ENCODE results near the gene CIRBP. TPM values are rescaled to one million over a fixed set of nuclear protein-coding genes. Genes with fewer than 3 reads are reported as not detected.

The CIRBP gene
- total RNA-seq, 1 experiment from 2014 or later: 263 TPM

DNA sequence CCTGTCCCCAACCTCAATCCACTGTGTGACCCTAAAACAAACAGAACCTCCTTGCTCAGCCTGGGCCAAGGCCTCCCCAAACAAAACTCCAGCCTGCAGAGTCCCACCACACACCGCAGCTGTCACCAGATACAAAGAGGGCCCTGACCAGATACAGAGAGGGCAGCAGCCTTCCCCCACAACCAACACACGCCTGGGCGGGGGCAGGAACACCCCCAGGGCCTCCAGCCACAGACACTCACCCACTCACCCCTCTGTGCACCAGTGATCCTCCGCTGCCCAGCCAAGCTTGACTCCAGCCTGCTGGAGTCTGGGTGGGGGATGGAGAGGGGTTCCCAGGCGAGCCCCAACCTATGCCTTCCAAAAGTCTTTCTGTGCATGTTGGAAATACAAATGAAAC is 5.9 kb upstream of the CIRBP start:
- Histone ChIP-seq H3K27me3 (ENCODE audit: insufficient read depth, low read length) (no peaks in the 10 kb centered on the region), H3K79me2 (ENCODE audit: insufficient read depth, low read length) (no peaks in the 10 kb centered on the region), H3T11ph (ENCODE audit: low read length) (no peak overlapping the region), H3K23ac (ENCODE audit: insufficient read length, low read depth, low read length) (no peak overlapping the region), H4K20me1 (ENCODE audit: control insufficient read depth, insufficient read depth, insufficient read length) (no peaks in the 10 kb centered on the region), H2BK120ac (ENCODE audit: low read depth, low read length, poor library complexity, severe bottlenecking) (no peak overlapping the region), H3K23me2 (ENCODE audit: insufficient read length, low read depth, low read length, poor library complexity, severe bottlenecking) (peaks cover 27% of the 10 kb centered on the region), H3K14ac (ENCODE audit: insufficient read depth, low read length) (no peak overlapping the region), H3K27ac (ENCODE audit: insufficient read length, low read depth, low read length) (no peak overlapping the region), H2BK5ac (ENCODE audit: insufficient read length, low read length) (no peak overlapping the region), H2AFZ (ENCODE audit: low read length) (no peak overlapping the region), H3K18ac (ENCODE audit: insufficient read length, low read depth, low read length) (no peak overlapping the region), H3K56ac (ENCODE audit: insufficient read length, low read depth, low read length) (no peak overlapping the region), H2BK12ac (ENCODE audit: insufficient read length, low read depth, low read length) (no peak overlapping the region), H3K4me2 (ENCODE audit: insufficient read depth, insufficient read length, low read length) (no peak overlapping the region), H3K4ac (ENCODE audit: low read depth, low read length) (no peak overlapping the region), H2AK5ac (ENCODE audit: insufficient read length, low read length) (no peak overlapping the region), H4K91ac (ENCODE audit: insufficient read length, low read depth, low read length) (no peak overlapping the region), H4K5ac (ENCODE audit: insufficient read length, low read depth, low read length) (no peak overlapping the region), H3K4me1 (ENCODE audit: insufficient read depth, low read length) (peaks cover 4% of the 10 kb centered on the region; the same call in 1 of the 2 replicates), H3K79me1 (ENCODE audit: insufficient read depth, low read depth, low read length, poor library complexity, severe bottlenecking) (no peaks in the 10 kb centered on the region), H2BK20ac (ENCODE audit: low read depth, low read length, poor library complexity, severe bottlenecking) (no peak overlapping the region), H4K8ac (replicated peaks; ENCODE audit: insufficient read length, low read depth, low read length) (no peak overlapping the region), H2BK15ac (ENCODE audit: low read depth, low read length) (no peak overlapping the region), H3K9me3 (ENCODE audit: control insufficient read depth, low read depth, low read length) (no peaks in the 10 kb centered on the region), H3K9ac (ENCODE audit: extremely low read depth, insufficient read length, low read length) (no peak overlapping the region)
- Mint-ChIP-seq H3K4me3 (peak overlapping the region; percentile 31 to 53; a peak in 4 of 5 replicates), H3K27me3 (ENCODE audit: low read depth) (peaks cover 9% of the 10 kb centered on the region), H3K36me3 (ENCODE audit: insufficient read depth in 1 of 3, low read depth in 3 of 3) (peaks cover 0 to 20% (median 4%) of the 10 kb centered on the region in 3 experiments; a peak in 6 of 7 replicates), H3K27ac (peak overlapping the region; percentile 21 to 75 (median 66); a peak in 3 of 7 replicates), H3K4me1 (peaks cover 57 to 62% of the 10 kb centered on the region in 2 experiments), H3K9me3 (no peaks in the 10 kb centered on the region; a peak in 1 of 5 replicates)
- WGBS (ENCODE audit: extremely low coverage, insufficient read length, low lambda C conversion rate): no CpG with 5 or more reads among the region's 5 CpGs
- no peak for DNase-seq
- TF ChIP-seq, protein P1, sequence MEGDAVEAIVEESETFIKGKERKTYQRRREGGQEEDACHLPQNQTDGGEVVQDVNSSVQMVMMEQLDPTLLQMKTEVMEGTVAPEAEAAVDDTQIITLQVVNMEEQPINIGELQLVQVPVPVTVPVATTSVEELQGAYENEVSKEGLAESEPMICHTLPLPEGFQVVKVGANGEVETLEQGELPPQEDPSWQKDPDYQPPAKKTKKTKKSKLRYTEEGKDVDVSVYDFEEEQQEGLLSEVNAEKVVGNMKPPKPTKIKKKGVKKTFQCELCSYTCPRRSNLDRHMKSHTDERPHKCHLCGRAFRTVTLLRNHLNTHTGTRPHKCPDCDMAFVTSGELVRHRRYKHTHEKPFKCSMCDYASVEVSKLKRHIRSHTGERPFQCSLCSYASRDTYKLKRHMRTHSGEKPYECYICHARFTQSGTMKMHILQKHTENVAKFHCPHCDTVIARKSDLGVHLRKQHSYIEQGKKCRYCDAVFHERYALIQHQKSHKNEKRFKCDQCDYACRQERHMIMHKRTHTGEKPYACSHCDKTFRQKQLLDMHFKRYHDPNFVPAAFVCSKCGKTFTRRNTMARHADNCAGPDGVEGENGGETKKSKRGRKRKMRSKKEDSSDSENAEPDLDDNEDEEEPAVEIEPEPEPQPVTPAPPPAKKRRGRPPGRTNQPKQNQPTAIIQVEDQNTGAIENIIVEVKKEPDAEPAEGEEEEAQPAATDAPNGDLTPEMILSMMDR (conservative IDR thresholded peaks at IDR 0.05): no peak
